Measurements from ENCODE around the gene MUCL3.
A peak's percentile ranks its signal among the peaks of the same experiment; 100 is the strongest.

MUCL3 gene

DNA sequence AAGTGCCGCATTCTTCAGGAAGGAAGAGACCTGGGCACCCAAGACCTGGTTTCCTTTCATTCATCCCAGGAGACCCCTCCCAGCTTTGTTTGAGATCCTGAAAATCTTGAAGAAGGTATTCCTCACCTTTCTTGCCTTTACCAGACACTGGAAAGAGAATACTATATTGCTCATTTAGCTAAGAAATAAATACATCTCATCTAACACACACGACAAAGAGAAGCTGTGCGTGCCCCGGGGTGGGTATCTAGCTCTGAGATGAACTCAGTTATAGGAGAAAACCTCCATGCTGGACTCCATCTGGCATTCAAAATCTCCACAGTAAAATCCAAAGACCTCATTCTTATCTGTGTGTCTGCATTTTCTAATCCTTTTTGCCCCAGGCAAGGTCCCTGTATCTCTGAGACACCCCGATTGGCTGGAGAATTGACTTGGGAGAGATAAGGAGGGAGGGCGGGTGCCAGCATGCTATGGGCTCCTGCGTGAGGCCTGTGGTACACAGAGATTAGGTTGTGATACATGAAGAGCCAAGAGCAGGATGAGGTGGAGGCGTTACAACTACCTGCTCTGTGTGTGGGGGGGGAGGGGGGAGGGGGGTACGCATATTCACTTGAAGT, 47.5 kb downstream of the MUCL3 start:
- no peak for TF ChIP-seq OSR1 (CRISPR knock-in tag; IDR thresholded peaks at IDR 0.05)
- ATAC-seq: no peak

GRCh38 chr6:30990422-30991086, 49.8 kb downstream of the MUCL3 start:
- TF ChIP-seq RARB (CRISPR knock-in tag; IDR thresholded peaks at IDR 0.05) (no peak), CSDC2 (CRISPR knock-in tag; IDR thresholded peaks at IDR 0.05) (no peak), POU6F1 (CRISPR knock-in tag; IDR thresholded peaks at IDR 0.05; ENCODE audit: borderline replicate concordance, low read depth) (no peak), TSHZ2 (CRISPR knock-in tag; IDR thresholded peaks at IDR 0.05) (no peak), CSRNP3 (CRISPR knock-in tag; IDR thresholded peaks at IDR 0.05) (no peak), OSR1 (CRISPR knock-in tag; IDR thresholded peaks at IDR 0.05) (no peak), PPARA (CRISPR knock-in tag; IDR thresholded peaks at IDR 0.05; ENCODE audit: borderline replicate concordance) (no peak), TCF4 (CRISPR knock-in tag; IDR thresholded peaks at IDR 0.05; ENCODE audit: borderline replicate concordance) (no peak), BACH2 (CRISPR knock-in tag; IDR thresholded peaks at IDR 0.05; ENCODE audit: borderline replicate concordance) (no peak)
- peak; percentile 76 for ATAC-seq

GRCh38 chr6:30991891-30992290, 51.1 kb downstream of the MUCL3 start:
- no peak for TF ChIP-seq BACH2 (CRISPR knock-in tag; IDR thresholded peaks at IDR 0.05; ENCODE audit: borderline replicate concordance)
- TF ChIP-seq POU6F1 (CRISPR knock-in tag; IDR thresholded peaks at IDR 0.05; ENCODE audit: borderline replicate concordance, low read depth): no peak
- no peak for TF ChIP-seq CSRNP3 (CRISPR knock-in tag; IDR thresholded peaks at IDR 0.05)
- TF ChIP-seq ZFP3 (CRISPR knock-in tag; IDR thresholded peaks at IDR 0.05): no peak
- no peak for TF ChIP-seq ESRRG (CRISPR knock-in tag; IDR thresholded peaks at IDR 0.05)
- no peak for TF ChIP-seq CSDC2 (CRISPR knock-in tag; IDR thresholded peaks at IDR 0.05)
- no peak for TF ChIP-seq TOX (CRISPR knock-in tag; IDR thresholded peaks at IDR 0.05; ENCODE audit: borderline replicate concordance)
- TF ChIP-seq OSR1 (CRISPR knock-in tag; IDR thresholded peaks at IDR 0.05): no peak
- TF ChIP-seq ARNTL (CRISPR knock-in tag; IDR thresholded peaks at IDR 0.05; ENCODE audit: borderline replicate concordance, low read depth): no peak
- TF ChIP-seq PPARA (CRISPR knock-in tag; IDR thresholded peaks at IDR 0.05; ENCODE audit: borderline replicate concordance): no peak
- TF ChIP-seq, protein P1, sequence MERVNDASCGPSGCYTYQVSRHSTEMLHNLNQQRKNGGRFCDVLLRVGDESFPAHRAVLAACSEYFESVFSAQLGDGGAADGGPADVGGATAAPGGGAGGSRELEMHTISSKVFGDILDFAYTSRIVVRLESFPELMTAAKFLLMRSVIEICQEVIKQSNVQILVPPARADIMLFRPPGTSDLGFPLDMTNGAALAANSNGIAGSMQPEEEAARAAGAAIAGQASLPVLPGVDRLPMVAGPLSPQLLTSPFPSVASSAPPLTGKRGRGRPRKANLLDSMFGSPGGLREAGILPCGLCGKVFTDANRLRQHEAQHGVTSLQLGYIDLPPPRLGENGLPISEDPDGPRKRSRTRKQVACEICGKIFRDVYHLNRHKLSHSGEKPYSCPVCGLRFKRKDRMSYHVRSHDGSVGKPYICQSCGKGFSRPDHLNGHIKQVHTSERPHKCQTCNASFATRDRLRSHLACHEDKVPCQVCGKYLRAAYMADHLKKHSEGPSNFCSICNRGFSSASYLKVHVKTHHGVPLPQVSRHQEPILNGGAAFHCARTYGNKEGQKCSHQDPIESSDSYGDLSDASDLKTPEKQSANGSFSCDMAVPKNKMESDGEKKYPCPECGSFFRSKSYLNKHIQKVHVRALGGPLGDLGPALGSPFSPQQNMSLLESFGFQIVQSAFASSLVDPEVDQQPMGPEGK (CRISPR knock-in tag; IDR thresholded peaks at IDR 0.05; ENCODE audit: borderline replicate concordance): no peak
- TF ChIP-seq TSHZ2 (CRISPR knock-in tag; IDR thresholded peaks at IDR 0.05): no peak
- TF ChIP-seq ZNF565 (CRISPR knock-in tag; conservative IDR thresholded peaks at IDR 0.05; ENCODE audit: low read depth): no peak
- no peak for TF ChIP-seq ZC3H10 (CRISPR knock-in tag; IDR thresholded peaks at IDR 0.05)
- TF ChIP-seq, protein P2, sequence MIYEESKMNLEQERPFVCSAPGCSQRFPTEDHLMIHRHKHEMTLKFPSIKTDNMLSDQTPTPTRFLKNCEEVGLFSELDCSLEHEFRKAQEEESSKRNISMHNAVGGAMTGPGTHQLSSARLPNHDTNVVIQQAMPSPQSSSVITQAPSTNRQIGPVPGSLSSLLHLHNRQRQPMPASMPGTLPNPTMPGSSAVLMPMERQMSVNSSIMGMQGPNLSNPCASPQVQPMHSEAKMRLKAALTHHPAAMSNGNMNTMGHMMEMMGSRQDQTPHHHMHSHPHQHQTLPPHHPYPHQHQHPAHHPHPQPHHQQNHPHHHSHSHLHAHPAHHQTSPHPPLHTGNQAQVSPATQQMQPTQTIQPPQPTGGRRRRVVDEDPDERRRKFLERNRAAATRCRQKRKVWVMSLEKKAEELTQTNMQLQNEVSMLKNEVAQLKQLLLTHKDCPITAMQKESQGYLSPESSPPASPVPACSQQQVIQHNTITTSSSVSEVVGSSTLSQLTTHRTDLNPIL (CRISPR knock-in tag; IDR thresholded peaks at IDR 0.05; ENCODE audit: low read depth): no peak
- no peak for TF ChIP-seq TCF4 (CRISPR knock-in tag; IDR thresholded peaks at IDR 0.05; ENCODE audit: borderline replicate concordance)
- no peak for ATAC-seq

Data from SK-N-SH treated with all-trans-retinoic acid at 6 μM for 48 hours (cell line).